DND-41 (cell line): Measurements from ENCODE around the gene L3MBTL4.

ENCODE experiments used
- ATAC-seq: fragments of 200-7000 bp; cut with Tn5 transposase; 3 replicates; pipeline ENCODE4 v1.9.1; 2021; ENCODE audit warnings: low read depth; ENCODE audit not compliant: insufficient read depth
- DNase-seq: peaks from one replicate; pipeline ENCODE4 v3.0.0-alpha.2; 2020
- H2AFZ ChIP-seq: 2 replicates; pipeline ENCODE4 v1.6.0; 2012; ENCODE audit warnings: low read depth, low read length
- H3K27ac ChIP-seq: 2 replicates; pipeline ENCODE4 v1.5.1; 2012; ENCODE audit warnings: low read length, inconsistent platforms
- H3K27me3 ChIP-seq: fragments of 200-600 bp; sonication (generic); 2 replicates; pipeline ENCODE4 v1.6.0; 2012; ENCODE audit warnings: low read length, mild to moderate bottlenecking, inconsistent platforms; ENCODE audit not compliant: insufficient read depth, poor library complexity
- H3K36me3 ChIP-seq: 2 replicates; pipeline ENCODE4 v1.5.1; 2012; ENCODE audit warnings: low read length, inconsistent platforms; ENCODE audit not compliant: insufficient read depth
- H3K4me1 ChIP-seq: 2 replicates; pipeline ENCODE4 v1.5.1; 2012; ENCODE audit warnings: mild to moderate bottlenecking, low read length; ENCODE audit not compliant: insufficient read depth
- H3K4me2 ChIP-seq: 2 replicates; pipeline ENCODE4 v1.6.0; 2012; ENCODE audit warnings: mild to moderate bottlenecking, moderate library complexity, low read length, inconsistent platforms; ENCODE audit not compliant: insufficient read depth
- H3K4me3 ChIP-seq, 2 experiments: fragments of 200-600 bp in 1 of 2; shearing (Covaris generic) in 1 of 2; 2 replicates each; pipeline ENCODE4 v1.5.1; 2012 to 2016; ENCODE audit warnings: inconsistent platforms in 2 of 2, low read length in 2 of 2, mild to moderate bottlenecking in 2 of 2, low read depth in 1 of 2, moderate library complexity in 1 of 2
- H3K79me2 ChIP-seq: 2 replicates; pipeline ENCODE4 v1.6.0; 2012; ENCODE audit warnings: low read length, inconsistent platforms; ENCODE audit not compliant: insufficient read depth
- H3K9ac ChIP-seq: 2 replicates; pipeline ENCODE4 v1.6.0; 2012; ENCODE audit warnings: low read depth, mild to moderate bottlenecking, inconsistent platforms, low read length, moderate library complexity
- H3K9me3 ChIP-seq: 2 replicates; pipeline ENCODE4 v1.5.1; 2012; ENCODE audit warnings: low read length, moderate library complexity, mild to moderate bottlenecking, inconsistent platforms; ENCODE audit not compliant: insufficient read depth, severe bottlenecking
- H4K20me1 ChIP-seq: 2 replicates; pipeline ENCODE4 v1.6.0; 2012; ENCODE audit warnings: low read length; ENCODE audit not compliant: insufficient read depth
- EZH2 ChIP-seq: IDR thresholded peaks from 3 replicates; pipeline ENCODE4 v1.6.1; 2012; ENCODE audit warnings: borderline replicate concordance, low read depth, mild to moderate bottlenecking, moderate library complexity, low read length, inconsistent platforms; ENCODE audit not compliant: severe bottlenecking
- TF ChIP-seq, protein P1 (sequence below): IDR thresholded peaks from 2 replicates; pipeline ENCODE4 v1.5.1; 2012; ENCODE audit warnings: borderline replicate concordance, low read length, moderate library complexity, mild to moderate bottlenecking; ENCODE audit not compliant: poor library complexity, severe bottlenecking; ENCODE audit errors: extremely low read depth

L3MBTL4 gene

DNA sequence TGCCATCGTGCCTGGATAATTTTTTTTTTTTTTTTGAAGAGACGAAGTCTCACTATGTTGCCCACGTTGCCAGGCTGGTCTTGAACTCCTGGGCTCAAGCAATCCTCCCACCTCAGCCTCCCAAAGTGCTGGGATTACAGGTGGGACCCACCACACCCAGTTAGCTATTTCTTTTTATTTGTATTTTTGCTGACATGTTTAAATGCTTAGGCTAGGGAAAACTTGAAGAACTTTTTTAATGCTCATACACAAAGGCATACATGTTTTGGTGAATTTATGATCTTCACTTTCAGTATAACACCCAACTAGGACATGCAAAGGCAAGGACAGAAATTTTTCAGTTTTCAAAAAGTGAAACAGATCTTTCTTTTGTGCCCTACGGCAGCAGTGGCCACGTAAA, 9.9 kb downstream of the L3MBTL4 start:
- no peak for ATAC-seq
- no peak overlapping the region for H2AFZ ChIP-seq
- no peaks in the 10 kb centered on the region for H3K27me3 ChIP-seq
- H3K79me2 ChIP-seq: no peaks in the 10 kb centered on the region
- no peaks in the 10 kb centered on the region for H4K20me1 ChIP-seq
- TF ChIP-seq, protein P1, sequence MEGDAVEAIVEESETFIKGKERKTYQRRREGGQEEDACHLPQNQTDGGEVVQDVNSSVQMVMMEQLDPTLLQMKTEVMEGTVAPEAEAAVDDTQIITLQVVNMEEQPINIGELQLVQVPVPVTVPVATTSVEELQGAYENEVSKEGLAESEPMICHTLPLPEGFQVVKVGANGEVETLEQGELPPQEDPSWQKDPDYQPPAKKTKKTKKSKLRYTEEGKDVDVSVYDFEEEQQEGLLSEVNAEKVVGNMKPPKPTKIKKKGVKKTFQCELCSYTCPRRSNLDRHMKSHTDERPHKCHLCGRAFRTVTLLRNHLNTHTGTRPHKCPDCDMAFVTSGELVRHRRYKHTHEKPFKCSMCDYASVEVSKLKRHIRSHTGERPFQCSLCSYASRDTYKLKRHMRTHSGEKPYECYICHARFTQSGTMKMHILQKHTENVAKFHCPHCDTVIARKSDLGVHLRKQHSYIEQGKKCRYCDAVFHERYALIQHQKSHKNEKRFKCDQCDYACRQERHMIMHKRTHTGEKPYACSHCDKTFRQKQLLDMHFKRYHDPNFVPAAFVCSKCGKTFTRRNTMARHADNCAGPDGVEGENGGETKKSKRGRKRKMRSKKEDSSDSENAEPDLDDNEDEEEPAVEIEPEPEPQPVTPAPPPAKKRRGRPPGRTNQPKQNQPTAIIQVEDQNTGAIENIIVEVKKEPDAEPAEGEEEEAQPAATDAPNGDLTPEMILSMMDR: no peak
- no peak for TF ChIP-seq EZH2
- no peaks in the 10 kb centered on the region for H3K36me3 ChIP-seq
- no peak overlapping the region for H3K9ac ChIP-seq
- no peak overlapping the region for H3K4me2 ChIP-seq
- no peaks in the 10 kb centered on the region for H3K9me3 ChIP-seq
- H3K27ac ChIP-seq: no peak overlapping the region
- H3K4me1 ChIP-seq: no peaks in the 10 kb centered on the region
- H3K4me3 ChIP-seq: no peak overlapping the region
- DNase-seq: no peak

GRCh38 chr18:6401687-6402086, 13.0 kb downstream of the L3MBTL4 start:
- H4K20me1 ChIP-seq: no peaks in the 10 kb centered on the region
- TF ChIP-seq, protein P1: no peak
- no peak for TF ChIP-seq EZH2
- H3K79me2 ChIP-seq: no peaks in the 10 kb centered on the region
- H3K27me3 ChIP-seq: no peaks in the 10 kb centered on the region
- no peaks in the 10 kb centered on the region for H3K36me3 ChIP-seq
- H3K27ac ChIP-seq: no peak overlapping the region
- no peak overlapping the region for H3K9ac ChIP-seq
- no peak overlapping the region for H2AFZ ChIP-seq
- H3K9me3 ChIP-seq: no peaks in the 10 kb centered on the region
- ATAC-seq (no peak), DNase-seq (no peak)
- no peaks in the 10 kb centered on the region for H3K4me1 ChIP-seq
- H3K4me3 ChIP-seq: no peak overlapping the region
- H3K4me2 ChIP-seq: no peak overlapping the region

- no peak overlapping the region for H3K27ac ChIP-seq
- H3K27me3 ChIP-seq: no peaks in the 10 kb centered on the region
- H3K9me3 ChIP-seq: no peaks in the 10 kb centered on the region
- no peaks in the 10 kb centered on the region for H3K4me1 ChIP-seq
- H3K4me3 ChIP-seq: no peak overlapping the region
- TF ChIP-seq, protein P1: no peak
- no peak for TF ChIP-seq EZH2
- DNase-seq (no peak), ATAC-seq (no peak)
- no peaks in the 10 kb centered on the region for H3K79me2 ChIP-seq
- H3K4me2 ChIP-seq: no peak overlapping the region
- no peaks in the 10 kb centered on the region for H4K20me1 ChIP-seq
- H3K9ac ChIP-seq: no peak overlapping the region
- no peaks in the 10 kb centered on the region for H3K36me3 ChIP-seq
- H2AFZ ChIP-seq: no peak overlapping the region
Measured at GRCh38 chr18:6399776-6400175, 14.9 kb downstream of the L3MBTL4 start.
